Peyer's patch (tissue), 4 donors: ENCODE measurements around the gene PCBP2. TPM values are rescaled to one million over a fixed set of nuclear protein-coding genes. Genes with fewer than 3 reads are reported as not detected.
A peak's percentile ranks its signal among the peaks of the same experiment; 100 is the strongest.

Source experiments
- DNase-seq, 3 donors: peaks; one replicate each; pipeline ENCODE4 v3.0.0-alpha.2; 2017 to 2019
- H3K27ac ChIP-seq, 4 donors: fragments of 200-600 bp; sonication (generic); one replicate each; pipeline ENCODE4 v1.5.1; 2016 to 2019
- H3K27me3 ChIP-seq, 2 donors: fragments of 200-600 bp; sonication (generic); one replicate each; pipeline ENCODE4 v1.5.1; 2019
- H3K36me3 ChIP-seq, 3 donors: fragments of 200-600 bp; sonication (generic); one replicate each; pipeline ENCODE4 v1.5.1; 2016 to 2019
- H3K4me1 ChIP-seq, 4 donors: fragments of 200-600 bp; sonication (generic); one replicate each; pipeline ENCODE4 v1.5.1; 2016 to 2019
- H3K4me3 ChIP-seq, 4 donors: fragments of 200-600 bp; sonication (generic); 1 replicate in 3 of 4; 2 replicates in 1 of 4; pipeline ENCODE4 v1.5.1; 2016 to 2019; ENCODE audit warnings: mild to moderate bottlenecking in 1 of 4
- H3K9me3 ChIP-seq, 4 donors: fragments of 200-600 bp; sonication (generic); one replicate each; pipeline ENCODE4 v1.5.1; 2016 to 2019; ENCODE audit warnings: mild to moderate bottlenecking in 1 of 4
- CTCF ChIP-seq, 6 experiments: fragments of 450-650 bp in 4 of 6; fragments of 200-600 bp in 2 of 6; sonication (generic) in 1 of 6; IDR thresholded peaks; one replicate each; pipeline ENCODE4 v1.5.1; 2017 to 2019; ENCODE audit warnings: antibody characterized with exemption in 6 of 6, mild to moderate bottlenecking in 3 of 6, moderate library complexity in 1 of 6
- POLR2A ChIP-seq, 2 donors: fragments of 450-650 bp; IDR thresholded peaks; one replicate each; pipeline ENCODE4 v1.5.1; 2017; ENCODE audit warnings: antibody characterized with exemption in 2 of 2, mild to moderate bottlenecking in 2 of 2, moderate library complexity in 2 of 2
- total RNA-seq, 4 donors: library from RNA; depleted of rRNA; stranded (reverse); fragments of >200 nt; gene quantifications; one replicate each; pipeline ENCODE4 v1.1.0, GENCODE V29; 2016

PCBP2 gene
- total RNA-seq, 4 donors from 2014 or later = 384 to 549 (median 500) TPM

DNA sequence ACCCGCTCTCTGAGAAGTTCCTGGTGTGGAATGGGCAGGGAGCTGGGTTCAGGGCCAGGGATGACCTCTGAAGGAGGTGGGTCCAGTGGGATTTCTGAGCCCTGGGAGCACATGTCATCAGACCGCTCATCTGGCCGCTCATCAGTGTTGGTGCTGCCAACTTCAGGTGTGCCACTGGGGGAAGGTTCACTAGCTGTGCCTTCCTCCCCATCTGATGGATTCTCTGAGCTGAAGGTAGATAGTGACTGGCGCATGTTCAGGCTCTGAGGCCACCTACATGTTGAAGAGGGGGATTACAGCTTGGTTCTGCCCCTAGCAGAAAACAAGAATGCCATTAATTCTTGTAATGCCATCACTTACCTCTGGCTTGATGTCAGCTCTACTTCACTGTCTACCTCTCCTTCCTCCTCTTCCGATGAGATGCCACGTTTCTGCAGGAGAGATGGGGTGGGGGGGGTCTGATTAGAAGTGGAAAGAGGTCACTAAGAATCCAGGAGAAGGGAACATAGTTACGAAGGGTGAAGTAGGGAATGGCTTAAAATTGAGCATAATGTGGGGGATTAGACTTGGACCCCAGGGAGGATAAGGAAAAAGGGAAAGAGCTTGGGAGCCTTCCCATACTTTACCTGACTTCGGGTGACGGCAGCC, 30.2 kb downstream of the PCBP2 start:
- DNase-seq = no peak
- Histone ChIP-seq H3K9me3 (no peaks in the 10 kb centered on the region), H3K4me3 (no peak overlapping the region), H3K27me3 (no peaks in the 10 kb centered on the region), H3K36me3 (peaks cover 0 to 84% (median 0%) of the 10 kb centered on the region in 3 donors), H3K27ac (no peak overlapping the region), H3K4me1 (peaks cover 0 to 19% (median 2%) of the 10 kb centered on the region in 4 donors)
- TF ChIP-seq POLR2A (IDR thresholded peaks at IDR 0.05) (no peak), CTCF (IDR thresholded peaks at IDR 0.05) (peak in 1 of 6 experiments; percentile 5)

- Histone ChIP-seq H3K27ac (peak overlapping the region in 1 of 4 donors; percentile 53), H3K9me3 (no peaks in the 10 kb centered on the region), H3K4me3 (no peak overlapping the region), H3K27me3 (no peaks in the 10 kb centered on the region), H3K36me3 (peaks cover 0 to 82% (median 0%) of the 10 kb centered on the region in 3 donors), H3K4me1 (peaks cover 0 to 19% (median 2%) of the 10 kb centered on the region in 4 donors)
- peak in 1 of 3 donors; percentile 45 for DNase-seq
- TF ChIP-seq POLR2A (IDR thresholded peaks at IDR 0.05) (no peak), CTCF (IDR thresholded peaks at IDR 0.05) (no peak)
Measured at GRCh38 chr12:53482626-53483168, 30.8 kb downstream of the PCBP2 start.

DNA sequence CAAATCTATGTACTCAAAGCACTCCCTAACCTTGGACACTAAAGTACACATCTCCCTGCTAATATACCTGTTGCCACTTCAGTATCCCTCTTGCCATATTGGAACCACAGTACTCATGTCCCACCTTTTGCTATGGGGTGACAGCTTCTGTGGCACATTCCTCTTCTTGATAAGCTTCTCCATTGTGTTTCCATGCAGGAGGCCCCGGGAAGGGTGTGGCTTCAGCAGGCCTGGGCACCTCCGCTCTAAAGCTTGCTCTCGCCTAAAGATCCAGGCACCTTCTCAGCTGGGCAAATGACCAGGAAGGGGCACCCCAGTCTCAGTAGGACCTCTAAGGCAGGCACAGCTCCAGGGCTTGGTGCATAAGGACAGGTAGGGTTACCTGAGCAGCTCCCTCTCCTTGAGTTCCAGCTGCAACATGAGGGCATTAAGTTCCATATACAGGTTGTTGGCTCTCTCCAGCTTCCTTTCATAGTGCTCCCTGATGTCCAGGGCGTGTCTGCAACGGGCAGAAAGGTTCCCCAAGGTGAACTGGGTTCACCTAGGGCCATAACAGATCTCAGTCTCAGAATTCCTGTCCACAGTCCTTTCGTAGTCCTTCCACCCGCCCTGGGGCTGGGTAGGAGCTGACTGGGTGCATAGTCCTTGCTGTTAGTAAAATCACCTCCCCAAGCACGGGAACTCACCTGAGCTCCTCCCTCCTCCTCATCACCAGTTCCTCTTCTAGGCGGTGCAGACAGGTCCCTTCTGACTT, 31.5 kb downstream of the PCBP2 start:
- Histone ChIP-seq H3K36me3 (peaks cover 0 to 75% (median 0%) of the 10 kb centered on the region in 3 donors), H3K9me3 (no peaks in the 10 kb centered on the region), H3K27ac (peak overlapping the region in 2 of 4 donors; percentile 24 to 53), H3K4me3 (no peak overlapping the region), H3K27me3 (no peaks in the 10 kb centered on the region), H3K4me1 (peaks cover 0 to 19% (median 2%) of the 10 kb centered on the region in 4 donors)
- TF ChIP-seq POLR2A (IDR thresholded peaks at IDR 0.05) (no peak), CTCF (IDR thresholded peaks at IDR 0.05) (no peak)
- DNase-seq = peak in 2 of 3 donors; percentile 69 to 73

- H3K27ac ChIP-seq = peak overlapping the region in 2 of 4 donors; percentile 24 to 53
- no peaks in the 10 kb centered on the region for H3K27me3 ChIP-seq
- no peak for DNase-seq
- TF ChIP-seq CTCF (IDR thresholded peaks at IDR 0.05) (no peak), POLR2A (IDR thresholded peaks at IDR 0.05) (no peak)
- H3K4me1 ChIP-seq = peaks cover 0 to 19% (median 2%) of the 10 kb centered on the region in 4 donors
- no peaks in the 10 kb centered on the region for H3K9me3 ChIP-seq
- peaks cover 0 to 69% (median 0%) of the 10 kb centered on the region in 3 donors for H3K36me3 ChIP-seq
- no peak overlapping the region for H3K4me3 ChIP-seq
Measured at GRCh38 chr12:53483979-53484377, 32.1 kb downstream of the PCBP2 start.

- H3K4me3 ChIP-seq = no peak overlapping the region
- no peaks in the 10 kb centered on the region for H3K27me3 ChIP-seq
- H3K4me1 ChIP-seq = peaks cover 0 to 19% (median 2%) of the 10 kb centered on the region in 4 donors
- H3K9me3 ChIP-seq = no peaks in the 10 kb centered on the region
- TF ChIP-seq CTCF (IDR thresholded peaks at IDR 0.05) = no peak
- TF ChIP-seq POLR2A (IDR thresholded peaks at IDR 0.05) = no peak
- no peak overlapping the region for H3K27ac ChIP-seq
- peaks cover 0 to 60% (median 0%) of the 10 kb centered on the region in 3 donors for H3K36me3 ChIP-seq
- DNase-seq = no peak
Measured at GRCh38 chr12:53484686-53485575, 33.0 kb downstream of the PCBP2 start.
